Activated CD8-positive, alpha-beta memory T cell treated with anti-CD3 and anti-CD28 coated beads for 1 hour (primary cell): Measurements from ENCODE around the gene OR6C65.
"Not testable (repeated sequence)": the region's sequence is repeated elsewhere in the genome, so short reads cannot be mapped to it uniquely, and the experiment has no call there.

ENCODE experiments used
- DNase-seq, 2 donors: peaks; one replicate each; pipeline ENCODE4 v3.0.0-alpha.2; 2020; ENCODE audit warnings: low read depth in 1 of 2; ENCODE audit errors: extremely low read depth in 1 of 2

The OR6C65 gene

GRCh38 chr12:55400229-55400628, at the start of gene OR6C65:
TSS of gene OR6C65 (plus strand) at chr12:55400529. CDS start at chr12:55400529, 0 bp downstream.
- DNase-seq = no peak

- DNase-seq = not testable (repeated sequence)
Measured at GRCh38 chr12:55355338-55355737, 45.0 kb upstream of the OR6C65 start.

- no peak for DNase-seq
Measured at GRCh38 chr12:55362675-55363074, 37.7 kb upstream of the OR6C65 start, which contains the start of gene OR6C75. TSS of gene OR6C75 (plus strand) at chr12:55362975. CDS start at chr12:55365111, 2,136 bp downstream.

- no peak for DNase-seq
Measured at GRCh38 chr12:55365086-55365485, 35.2 kb upstream of the OR6C65 start.

GRCh38 chr12:55372521-55372920, 27.8 kb upstream of the OR6C65 start:
- DNase-seq = no peak

- DNase-seq = no peak
Measured at GRCh38 chr12:55385891-55386290, 14.4 kb upstream of the OR6C65 start.

GRCh38 chr12:55392032-55392795, 8.1 kb upstream of the OR6C65 start:
- DNase-seq = no peak

- DNase-seq = no peak
Measured at GRCh38 chr12:55396326-55396725, 4.0 kb upstream of the OR6C65 start.

- no peak for DNase-seq
Measured at GRCh38 chr12:55407866-55408265, 7.5 kb downstream of the OR6C65 start.

- not testable (repeated sequence) for DNase-seq
Measured at GRCh38 chr12:55409133-55409532, 8.8 kb downstream of the OR6C65 start.

- not testable (repeated sequence) for DNase-seq
Measured at GRCh38 chr12:55412138-55412537, 11.8 kb downstream of the OR6C65 start.

- not testable (repeated sequence) for DNase-seq
Measured at GRCh38 chr12:55413498-55414388, 13.4 kb downstream of the OR6C65 start.

GRCh38 chr12:55414396-55414823, 14.1 kb downstream of the OR6C65 start:
- not testable (repeated sequence) for DNase-seq

- DNase-seq = not testable (repeated sequence)
Measured at GRCh38 chr12:55414889-55415288, 14.6 kb downstream of the OR6C65 start.

GRCh38 chr12:55416961-55417360, 16.6 kb downstream of the OR6C65 start:
- no peak for DNase-seq

GRCh38 chr12:55420307-55420962, 20.1 kb downstream of the OR6C65 start:
- DNase-seq = no peak

- no peak for DNase-seq
Measured at GRCh38 chr12:55425954-55426353, 25.6 kb downstream of the OR6C65 start, which contains the start of gene OR6C76. TSS of gene OR6C76 (plus strand) at chr12:55426254. CDS start at chr12:55426254, 0 bp downstream.

- no peak for DNase-seq
Measured at GRCh38 chr12:55428331-55429243, 28.3 kb downstream of the OR6C65 start.

- DNase-seq = not testable (repeated sequence)
Measured at GRCh38 chr12:55441233-55441632, 40.9 kb downstream of the OR6C65 start.

- DNase-seq = no peak
Measured at GRCh38 chr12:55443776-55444175, 43.4 kb downstream of the OR6C65 start, which contains the start of gene OR6C2. TSS of gene OR6C2 (plus strand) at chr12:55444076. CDS start at chr12:55452214, 8,138 bp downstream.
